GM12873 (cell line): ENCODE results near the gene TAAR6.

Source experiments
- TF ChIP-seq, protein P1 (sequence below): IDR thresholded peaks from 2 replicates; pipeline ENCODE4 v1.5.1; 2012; ENCODE audit warnings: low read depth, mild to moderate bottlenecking, moderate library complexity, low read length, control low read depth; ENCODE audit not compliant: insufficient read depth; ENCODE audit errors: missing control alignments

The TAAR6 gene

DNA sequence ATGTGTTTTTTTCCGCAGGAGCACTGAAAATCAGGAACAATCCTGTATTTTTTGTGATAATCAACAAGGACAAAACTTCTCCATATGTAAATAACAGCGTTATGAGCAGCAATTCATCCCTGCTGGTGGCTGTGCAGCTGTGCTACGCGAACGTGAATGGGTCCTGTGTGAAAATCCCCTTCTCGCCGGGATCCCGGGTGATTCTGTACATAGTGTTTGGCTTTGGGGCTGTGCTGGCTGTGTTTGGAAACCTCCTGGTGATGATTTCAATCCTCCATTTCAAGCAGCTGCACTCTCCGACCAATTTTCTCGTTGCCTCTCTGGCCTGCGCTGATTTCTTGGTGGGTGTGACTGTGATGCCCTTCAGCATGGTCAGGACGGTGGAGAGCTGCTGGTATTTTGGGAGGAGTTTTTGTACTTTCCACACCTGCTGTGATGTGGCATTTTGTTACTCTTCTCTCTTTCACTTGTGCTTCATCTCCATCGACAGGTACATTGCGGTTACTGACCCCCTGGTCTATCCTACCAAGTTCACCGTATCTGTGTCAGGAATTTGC, at the start of gene TAAR6:
Gene TAAR6, plus strand, starts transcription at position 102 of the 557 bp plus-strand sequence. Its CDS starts 0 bp downstream, at position 102.
- TF ChIP-seq, protein P1, sequence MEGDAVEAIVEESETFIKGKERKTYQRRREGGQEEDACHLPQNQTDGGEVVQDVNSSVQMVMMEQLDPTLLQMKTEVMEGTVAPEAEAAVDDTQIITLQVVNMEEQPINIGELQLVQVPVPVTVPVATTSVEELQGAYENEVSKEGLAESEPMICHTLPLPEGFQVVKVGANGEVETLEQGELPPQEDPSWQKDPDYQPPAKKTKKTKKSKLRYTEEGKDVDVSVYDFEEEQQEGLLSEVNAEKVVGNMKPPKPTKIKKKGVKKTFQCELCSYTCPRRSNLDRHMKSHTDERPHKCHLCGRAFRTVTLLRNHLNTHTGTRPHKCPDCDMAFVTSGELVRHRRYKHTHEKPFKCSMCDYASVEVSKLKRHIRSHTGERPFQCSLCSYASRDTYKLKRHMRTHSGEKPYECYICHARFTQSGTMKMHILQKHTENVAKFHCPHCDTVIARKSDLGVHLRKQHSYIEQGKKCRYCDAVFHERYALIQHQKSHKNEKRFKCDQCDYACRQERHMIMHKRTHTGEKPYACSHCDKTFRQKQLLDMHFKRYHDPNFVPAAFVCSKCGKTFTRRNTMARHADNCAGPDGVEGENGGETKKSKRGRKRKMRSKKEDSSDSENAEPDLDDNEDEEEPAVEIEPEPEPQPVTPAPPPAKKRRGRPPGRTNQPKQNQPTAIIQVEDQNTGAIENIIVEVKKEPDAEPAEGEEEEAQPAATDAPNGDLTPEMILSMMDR = no peak

DNA sequence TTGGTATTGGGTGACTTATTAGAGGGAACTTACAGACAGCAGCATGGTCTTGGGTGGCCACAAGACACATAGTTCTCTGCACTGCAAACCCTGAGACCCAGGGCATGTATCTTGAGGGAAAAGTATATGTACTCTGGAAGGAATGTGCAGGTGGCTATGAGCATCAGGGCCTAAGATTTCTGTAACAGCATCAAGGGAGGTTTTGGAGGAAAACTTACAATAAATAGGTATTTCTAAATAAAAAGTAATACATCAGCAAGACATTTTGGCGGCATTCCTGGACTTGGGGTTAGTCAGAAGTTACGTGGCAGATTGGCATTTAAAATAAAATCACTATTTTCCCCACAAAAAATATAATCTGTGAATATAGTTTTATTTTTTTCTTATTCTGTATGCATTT, 49.2 kb upstream of the TAAR6 start:
- TF ChIP-seq, protein P1 = no peak

DNA sequence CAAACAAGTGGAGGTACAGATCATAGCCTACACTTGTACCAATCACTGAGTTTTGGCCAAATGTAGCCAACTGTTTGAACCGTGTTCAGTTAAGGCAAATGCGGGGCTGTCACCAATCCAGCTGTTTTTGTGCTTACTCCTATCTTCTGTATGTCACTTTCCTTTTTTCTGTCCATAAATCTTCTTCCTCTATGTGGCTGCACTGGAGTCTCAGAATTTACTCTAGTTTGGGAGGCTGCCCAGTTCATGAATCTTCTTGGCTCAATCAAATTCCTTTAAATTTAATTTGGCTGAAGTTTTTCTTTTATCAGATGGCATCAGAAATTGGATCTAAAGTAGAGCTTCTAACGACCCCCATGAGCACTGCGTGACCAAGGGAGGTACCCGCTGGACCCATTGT, 45.5 kb upstream of the TAAR6 start:
- TF ChIP-seq, protein P1 = no peak

- TF ChIP-seq, protein P1 = no peak
Measured at GRCh38 chr6:132525866-132526265, 44.3 kb upstream of the TAAR6 start.

DNA sequence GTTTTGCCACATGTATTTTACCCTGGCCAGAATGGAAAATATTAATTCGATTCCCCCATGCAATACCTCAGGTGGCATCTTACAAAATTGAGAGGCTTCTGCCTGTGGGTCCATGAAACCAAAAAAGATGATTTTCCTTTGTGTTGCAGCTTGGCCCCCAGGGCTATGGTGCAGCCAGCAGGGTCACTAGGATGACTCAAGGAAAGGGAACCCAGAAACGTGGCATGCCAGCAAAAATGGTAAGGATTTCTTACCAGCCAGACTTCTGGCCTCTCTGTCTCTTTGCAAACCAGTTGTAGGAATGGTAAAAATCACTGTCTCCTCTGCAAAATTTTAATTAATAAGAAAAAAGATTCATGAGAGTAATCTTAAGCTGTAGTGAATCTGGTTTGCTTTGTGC, 43.7 kb upstream of the TAAR6 start:
- TF ChIP-seq, protein P1 = no peak

DNA sequence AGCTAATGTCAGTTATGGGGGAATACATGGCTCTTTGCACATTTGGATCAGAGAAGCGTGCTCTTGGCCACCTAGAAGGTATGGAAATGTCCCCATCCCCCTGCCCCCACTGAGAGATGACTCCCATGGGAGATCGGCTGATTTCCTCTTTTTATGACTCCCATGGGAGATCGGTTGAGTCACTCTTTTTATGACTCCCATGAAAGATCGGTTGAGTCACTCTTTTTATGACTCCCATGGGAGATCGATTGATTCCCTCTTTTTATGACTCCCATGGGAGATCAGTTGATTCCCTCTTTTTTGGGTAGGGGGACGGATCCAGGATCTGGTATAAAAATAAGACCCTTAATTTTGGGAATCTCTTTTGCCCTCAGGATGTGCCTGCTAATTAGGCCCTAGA, 42.3 kb upstream of the TAAR6 start:
- TF ChIP-seq, protein P1 = no peak

GRCh38 chr6:132530293-132530974, 39.7 kb upstream of the TAAR6 start:
- TF ChIP-seq, protein P1 = peak; percentile 64
